ENCODE results near the gene FLNC. TPM values are rescaled to one million over a fixed set of nuclear protein-coding genes. Genes with fewer than 3 reads are reported as not detected.

The FLNC gene
- total RNA-seq, 1 experiment from 2014 or later = 10.2 TPM

- POLR2A ChIA-PET = no interaction called here
- no TSS peak for BruUV-seq (replicated peaks)
- intact Hi-C loops (cut with micrococcal nuclease; ENCODE audit: unreplicated experiment) = no loop called here
Observed at GRCh38 chr7:128892521-128893250, 62.5 kb downstream of the FLNC start.

More at GRCh38 chr7:128892521-128893250, 62.5 kb downstream of the FLNC start:
- Histone ChIP-seq H3K4me1 (ENCODE audit: control insufficient read depth, insufficient read depth, low read length) (no peaks in the 10 kb centered on the region; the same call in 1 of the 2 replicates), H3K36me3 (ENCODE audit: control insufficient read depth, insufficient read depth, low read length) (no peaks in the 10 kb centered on the region), H3K27ac (ENCODE audit: low read length) (no peak overlapping the region), H3K9me3 (ENCODE audit: control insufficient read depth, insufficient read depth, low read depth, low read length) (no peaks in the 10 kb centered on the region), H3K27me3 (ENCODE audit: control insufficient read depth, insufficient read depth, low read length) (no peaks in the 10 kb centered on the region), H3K4me3 (ENCODE audit: low read depth in 2 of 2, low read length in 2 of 2) (no peak overlapping the region)
- ATAC-seq (no peak), DNase-seq (ENCODE audit: low read depth, low spot score) (no peak)
- CTCF ChIA-PET = interaction anchor here (0.6 kb wide), 1 partner anchor 10 kb away, joined by 3 read pairs; no protein-coding TSS in a partner anchor
- in situ Hi-C loops (cut with HindIII; ENCODE audit: low pct_unique_long_range_greater_than_20kb, low sequenced_read_pairs) = no loop called here
- no peak for TF ChIP-seq TCF7L2 (IDR thresholded peaks at IDR 0.05; ENCODE audit: low read depth, low read length)
- TF ChIP-seq POLR2AphosphoS5 (IDR thresholded peaks at IDR 0.05; ENCODE audit: low read depth, low read length) = no peak
- TF ChIP-seq REST (IDR thresholded peaks at IDR 0.05; ENCODE audit: insufficient read depth in 1 of 2, low read depth in 2 of 2, low read length in 1 of 2) = no peak
- no peak for TF ChIP-seq SIN3A (IDR thresholded peaks at IDR 0.05; ENCODE audit: borderline replicate concordance, insufficient read depth, low read depth, low read length)
- TF ChIP-seq CTCF (IDR thresholded peaks at IDR 0.05) = no peak
